K562 (cell line): Measurements from ENCODE around the gene PLXNB2. TPM values are rescaled to one million over a fixed set of nuclear protein-coding genes. Genes with fewer than 3 reads are reported as not detected.

Experiments used
- ARHGAP35 ChIP-seq: fragments of 450-650 bp; IDR thresholded peaks from 2 replicates; pipeline ENCODE4 v1.6.1; 2018; ENCODE audit not compliant: partially characterized antibody
- BRD4 ChIP-seq: fragments of 200-600 bp; sonication (generic); IDR thresholded peaks from 2 replicates; pipeline ENCODE4 v1.6.1; 2017; ENCODE audit warnings: inconsistent platforms
- CBX5 ChIP-seq: IDR thresholded peaks from 2 replicates; pipeline ENCODE4 v1.6.1; 2014; ENCODE audit warnings: low read depth, borderline replicate concordance
- CCAR2 ChIP-seq: fragments of 200-400 bp; formaldehyde crosslinking; IDR thresholded peaks from 2 replicates; pipeline ENCODE4 v1.6.1; 2017; ENCODE audit warnings: mild to moderate bottlenecking, low read depth, low read length
- CHAMP1 ChIP-seq: fragments of 450-650 bp; IDR thresholded peaks from 2 replicates; pipeline ENCODE4 v1.6.1; 2016; ENCODE audit warnings: mild to moderate bottlenecking
- MAZ ChIP-seq, 2 experiments: fragments of 450-650 bp in 1 of 2; sonication (generic) in 1 of 2; formaldehyde crosslinking; IDR thresholded peaks in 1 of 2; conservative IDR thresholded peaks in 1 of 2; 2 replicates each; pipeline versions ENCODE4 v1.4.0 to v1.5.0; 2020; ENCODE audit warnings: mild to moderate bottlenecking in 1 of 2, missing genetic modification reagents in 1 of 2
- PCBP1 ChIP-seq: fragments of 200-400 bp; formaldehyde crosslinking; IDR thresholded peaks from 2 replicates; pipeline ENCODE4 v1.6.1; 2018; ENCODE audit warnings: mild to moderate bottlenecking, low read depth, low read length; ENCODE audit not compliant: poor library complexity, severe bottlenecking
- SMAD4 ChIP-seq: fragments of 250-450 bp; sonication (Bioruptor Pico); conservative IDR thresholded peaks from 2 replicates; pipeline ENCODE4 v1.8.0; 2021; ENCODE audit warnings: inconsistent platforms, mild to moderate bottlenecking, moderate library complexity
- TCF3 ChIP-seq: sonication (generic); formaldehyde crosslinking; IDR thresholded peaks from 2 replicates; pipeline ENCODE4 v1.4.0; 2020; ENCODE audit warnings: mild to moderate bottlenecking, missing genetic modification reagents
- ZNF12 ChIP-seq: sonication (generic); formaldehyde crosslinking; IDR thresholded peaks from 2 replicates; pipeline ENCODE4 v1.4.0; 2020; ENCODE audit warnings: mild to moderate bottlenecking, missing genetic modification reagents
- ZNF318 ChIP-seq, 2 experiments: fragments of 450-650 bp; IDR thresholded peaks; 2 replicates each; pipeline ENCODE4 v1.6.1; 2016; ENCODE audit warnings: mild to moderate bottlenecking in 2 of 2, borderline replicate concordance in 1 of 2, low read depth in 1 of 2, moderate library complexity in 1 of 2
- ZNF584 ChIP-seq: fragments of 200-800 bp; sonication (Bioruptor generic); IDR thresholded peaks from 2 replicates; pipeline ENCODE4 v1.6.1; 2016; ENCODE audit warnings: low read depth, mild to moderate bottlenecking, missing genetic modification characterization, missing compliant biosample characterization
- polyA plus RNA-seq, 8 experiments: library from polyadenylated mRNA; depleted of rRNA in 4 of 8; stranded (reverse) in 5 of 8; unstranded in 3 of 8; fragments of >200 nt; fragmentation: Nextera tagmentation in 2 of 8; fragmentation: Illumina TruSeq in 1 of 8; extraction: Ambion mirVana in 2 of 8; extraction: Trizol in 1 of 8; gene quantifications; 2 replicates each; pipeline versions ENCODE4 v1.2.1 to v1.2.3, GENCODE V29; 2011 to 2014; ENCODE audit warnings: inconsistent platforms in 1 of 8, missing spikeins in 1 of 8
- total RNA-seq, 7 experiments: library from RNA; depleted of rRNA in 6 of 7; stranded (reverse); fragments of >200 nt in 6 of 7; fragmentation: Illumina TruSeq in 2 of 7; extraction: Trizol in 2 of 7; gene quantifications; 2 replicates each; pipeline versions ENCODE4 v1.2.1 to v1.2.3, GENCODE V29; 2011 to 2021; ENCODE audit warnings: low replicate concordance in 1 of 7
- TF ChIP-seq, protein P1 (sequence below): fragments of 250-450 bp; sonication (Bioruptor Pico); IDR thresholded peaks from 2 replicates; pipeline ENCODE4 v1.4.0; 2020; ENCODE audit warnings: borderline replicate concordance
- TF ChIP-seq, protein P2 (sequence below): sonication (generic); formaldehyde crosslinking; IDR thresholded peaks from 2 replicates; pipeline ENCODE4 v1.8.0; 2022; ENCODE audit warnings: missing genetic modification reagents, mild to moderate bottlenecking, borderline replicate concordance

Gene PLXNB2
- total and polyA plus RNA-seq, 9 of the 15 experiments (the other 6 are each of a cell fraction or from before 2014, with no cell fraction given), result 0.15 to 45.1 (median 13.6) TPM

- TF ChIP-seq ZNF318 (IDR thresholded peaks at IDR 0.05; ENCODE audit: borderline replicate concordance in 1 of 2, low read depth in 1 of 2) (no peak), CBX5 (no peak), ZNF12 (CRISPR knock-in tag) (no peak), MAZ (CRISPR knock-in tag; conservative IDR thresholded peaks at IDR 0.05 in 1 of 2, IDR thresholded peaks at IDR 0.05 in 1 of 2) (no peak), CHAMP1 (no peak), SMAD4 (no peak), ARHGAP35 (no peak), PCBP1 (no peak), BRD4 (no peak), CCAR2 (no peak), ZNF584 (no peak), TCF3 (CRISPR knock-in tag) (peak; percentile 88)
- TF ChIP-seq, protein P1, sequence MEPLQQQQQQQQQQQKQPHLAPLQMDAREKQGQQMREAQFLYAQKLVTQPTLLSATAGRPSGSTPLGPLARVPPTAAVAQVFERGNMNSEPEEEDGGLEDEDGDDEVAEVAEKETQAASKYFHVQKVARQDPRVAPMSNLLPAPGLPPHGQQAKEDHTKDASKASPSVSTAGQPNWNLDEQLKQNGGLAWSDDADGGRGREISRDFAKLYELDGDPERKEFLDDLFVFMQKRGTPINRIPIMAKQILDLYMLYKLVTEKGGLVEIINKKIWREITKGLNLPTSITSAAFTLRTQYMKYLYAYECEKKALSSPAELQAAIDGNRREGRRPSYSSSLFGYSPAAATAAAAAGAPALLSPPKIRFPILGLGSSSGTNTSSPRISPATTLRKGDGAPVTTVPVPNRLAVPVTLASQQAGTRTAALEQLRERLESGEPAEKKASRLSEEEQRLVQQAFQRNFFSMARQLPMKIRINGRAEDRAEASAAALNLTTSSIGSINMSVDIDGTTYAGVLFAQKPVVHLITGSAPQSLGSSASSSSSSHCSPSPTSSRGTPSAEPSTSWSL (CRISPR knock-in tag), result no peak
- TF ChIP-seq, protein P2, sequence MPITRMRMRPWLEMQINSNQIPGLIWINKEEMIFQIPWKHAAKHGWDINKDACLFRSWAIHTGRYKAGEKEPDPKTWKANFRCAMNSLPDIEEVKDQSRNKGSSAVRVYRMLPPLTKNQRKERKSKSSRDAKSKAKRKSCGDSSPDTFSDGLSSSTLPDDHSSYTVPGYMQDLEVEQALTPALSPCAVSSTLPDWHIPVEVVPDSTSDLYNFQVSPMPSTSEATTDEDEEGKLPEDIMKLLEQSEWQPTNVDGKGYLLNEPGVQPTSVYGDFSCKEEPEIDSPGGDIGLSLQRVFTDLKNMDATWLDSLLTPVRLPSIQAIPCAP, result no peak
These were observed 11.4 kb upstream of the PLXNB2 start (continued) for GRCh38 chr22:50318698-50319411.
